NCI-H524 (cell line): ENCODE data around the gene CKAP2L.

Source experiments
- DNase-seq, 2 experiments: peaks; one replicate each; lab custom pipeline; 2025; lab: John Stamatoyannopoulos, UW

The CKAP2L gene

GRCh38 chr2:112762276-112762675 is 2.1 kb downstream of the CKAP2L start:
- no peak for DNase-seq

- no peak for DNase-seq
Measured at GRCh38 chr2:112760149-112760548, 4.3 kb downstream of the CKAP2L start.

- DNase-seq, result no peak
Measured at GRCh38 chr2:112758711-112759110, 5.7 kb downstream of the CKAP2L start.

GRCh38 chr2:112757265-112757664 is 7.1 kb downstream of the CKAP2L start:
- DNase-seq, result no peak

- DNase-seq, result no peak
Measured at GRCh38 chr2:112756207-112756606, 8.2 kb downstream of the CKAP2L start.

GRCh38 chr2:112755444-112755843 is 9.0 kb downstream of the CKAP2L start:
- no peak for DNase-seq

- no peak for DNase-seq
Measured at GRCh38 chr2:112754564-112754963, 9.8 kb downstream of the CKAP2L start.

- no peak for DNase-seq
Measured at GRCh38 chr2:112752667-112753066, 11.7 kb downstream of the CKAP2L start.

GRCh38 chr2:112751451-112752197 is 12.8 kb downstream of the CKAP2L start:
- DNase-seq, result no peak

- no peak for DNase-seq
Measured at GRCh38 chr2:112750560-112750843, 13.9 kb downstream of the CKAP2L start.

GRCh38 chr2:112749755-112750559 is 14.5 kb downstream of the CKAP2L start:
- DNase-seq, result peak; percentile 34 to 49

- no peak for DNase-seq
Measured at GRCh38 chr2:112740527-112740926, 23.9 kb downstream of the CKAP2L start.

- DNase-seq, result no peak
Measured at GRCh38 chr2:112737542-112738232, 26.7 kb downstream of the CKAP2L start.

GRCh38 chr2:112733871-112734270 is 30.5 kb downstream of the CKAP2L start:
- no peak for DNase-seq

- no peak for DNase-seq
Measured at GRCh38 chr2:112733456-112733855, 31.0 kb downstream of the CKAP2L start.

- no peak for DNase-seq
Measured at GRCh38 chr2:112731479-112731878, 32.9 kb downstream of the CKAP2L start.

GRCh38 chr2:112730791-112731190 is 33.6 kb downstream of the CKAP2L start:
- DNase-seq, result no peak

- no peak for DNase-seq
Measured at GRCh38 chr2:112730216-112730615, 34.2 kb downstream of the CKAP2L start.

GRCh38 chr2:112728378-112729175 is 35.8 kb downstream of the CKAP2L start:
- no peak for DNase-seq

GRCh38 chr2:112728029-112728362 is 36.4 kb downstream of the CKAP2L start:
- no peak for DNase-seq

GRCh38 chr2:112727276-112728028 is 37.0 kb downstream of the CKAP2L start:
- DNase-seq, result no peak
